ENCODE measurements around the gene ENG. TPM values are rescaled to one million over a fixed set of nuclear protein-coding genes. Genes with fewer than 3 reads are reported as not detected.
A peak's percentile ranks its signal among the peaks of the same experiment; 100 is the strongest.

Gene ENG
- total and polyA plus RNA-seq, 8 donors, result 9.7 to 42.4 (median 20.5) TPM

GRCh38 chr9:127852829-127853228 is 1.6 kb downstream of the ENG start:
- DNase-seq (no peak), ATAC-seq (no peak), FAIRE-seq (no peak)
- Histone ChIP-seq H3K27me3 (no peaks in the 10 kb centered on the region), H3K27ac (no peak overlapping the region), H3K4me3 (peak overlapping the region in 1 of 4 donors; percentile 39), H3K4me1 (no peaks in the 10 kb centered on the region), H3K36me3 (no peaks in the 10 kb centered on the region), H3K9me3 (no peaks in the 10 kb centered on the region)
- intact Hi-C loops (cut with DNase I), result no loop called here
- WGBS, 2 donors, result 82 to 84% methylated on average over 9 of the region's 9 CpGs
- TF ChIP-seq, protein P1, sequence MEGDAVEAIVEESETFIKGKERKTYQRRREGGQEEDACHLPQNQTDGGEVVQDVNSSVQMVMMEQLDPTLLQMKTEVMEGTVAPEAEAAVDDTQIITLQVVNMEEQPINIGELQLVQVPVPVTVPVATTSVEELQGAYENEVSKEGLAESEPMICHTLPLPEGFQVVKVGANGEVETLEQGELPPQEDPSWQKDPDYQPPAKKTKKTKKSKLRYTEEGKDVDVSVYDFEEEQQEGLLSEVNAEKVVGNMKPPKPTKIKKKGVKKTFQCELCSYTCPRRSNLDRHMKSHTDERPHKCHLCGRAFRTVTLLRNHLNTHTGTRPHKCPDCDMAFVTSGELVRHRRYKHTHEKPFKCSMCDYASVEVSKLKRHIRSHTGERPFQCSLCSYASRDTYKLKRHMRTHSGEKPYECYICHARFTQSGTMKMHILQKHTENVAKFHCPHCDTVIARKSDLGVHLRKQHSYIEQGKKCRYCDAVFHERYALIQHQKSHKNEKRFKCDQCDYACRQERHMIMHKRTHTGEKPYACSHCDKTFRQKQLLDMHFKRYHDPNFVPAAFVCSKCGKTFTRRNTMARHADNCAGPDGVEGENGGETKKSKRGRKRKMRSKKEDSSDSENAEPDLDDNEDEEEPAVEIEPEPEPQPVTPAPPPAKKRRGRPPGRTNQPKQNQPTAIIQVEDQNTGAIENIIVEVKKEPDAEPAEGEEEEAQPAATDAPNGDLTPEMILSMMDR (IDR thresholded peaks at IDR 0.05), result no peak

DNA sequence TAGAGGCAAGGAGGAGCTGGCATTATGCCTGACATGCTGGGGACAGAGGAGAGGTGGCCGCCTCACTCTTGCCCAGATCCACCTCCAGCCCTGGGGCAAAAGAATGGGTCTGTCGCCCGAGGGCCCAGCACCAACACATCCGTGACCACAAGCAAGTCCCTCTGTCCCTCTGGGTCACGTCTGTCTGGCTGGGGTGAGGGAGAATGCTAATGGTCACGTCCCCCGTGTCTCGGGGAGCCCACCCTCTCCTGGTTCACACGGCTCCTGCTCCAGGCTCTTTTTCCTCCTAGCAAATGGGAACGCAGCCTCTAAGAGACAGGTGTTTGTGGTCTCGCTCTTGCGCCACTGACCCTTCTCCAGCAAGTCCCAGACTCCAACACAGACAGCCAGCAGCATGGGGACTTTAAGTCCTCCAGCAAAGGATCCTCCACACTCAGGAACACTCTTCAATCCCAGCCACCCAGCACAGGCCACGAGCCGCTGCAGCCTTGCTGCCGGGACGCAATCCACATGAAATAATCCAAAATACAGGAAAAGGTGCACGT is 4.1 kb downstream of the ENG start:
- TF ChIP-seq, protein P1 (IDR thresholded peaks at IDR 0.05), result no peak
- no peaks in the 10 kb centered on the region for H3K36me3 ChIP-seq
- H3K9me3 ChIP-seq, result no peaks in the 10 kb centered on the region
- no peaks in the 10 kb centered on the region for H3K27me3 ChIP-seq
- 83 to 87% methylated on average over 17 of the region's 17 CpGs for WGBS, 2 donors
- intact Hi-C loops (cut with DNase I), result no loop called here
- no peak for ATAC-seq
- DNase-seq, result no peak
- FAIRE-seq, result no peak
- peak overlapping the region in 1 of 4 donors; percentile 17 for H3K4me3 ChIP-seq
- H3K4me1 ChIP-seq, result no peaks in the 10 kb centered on the region
- H3K27ac ChIP-seq, result no peak overlapping the region

DNA sequence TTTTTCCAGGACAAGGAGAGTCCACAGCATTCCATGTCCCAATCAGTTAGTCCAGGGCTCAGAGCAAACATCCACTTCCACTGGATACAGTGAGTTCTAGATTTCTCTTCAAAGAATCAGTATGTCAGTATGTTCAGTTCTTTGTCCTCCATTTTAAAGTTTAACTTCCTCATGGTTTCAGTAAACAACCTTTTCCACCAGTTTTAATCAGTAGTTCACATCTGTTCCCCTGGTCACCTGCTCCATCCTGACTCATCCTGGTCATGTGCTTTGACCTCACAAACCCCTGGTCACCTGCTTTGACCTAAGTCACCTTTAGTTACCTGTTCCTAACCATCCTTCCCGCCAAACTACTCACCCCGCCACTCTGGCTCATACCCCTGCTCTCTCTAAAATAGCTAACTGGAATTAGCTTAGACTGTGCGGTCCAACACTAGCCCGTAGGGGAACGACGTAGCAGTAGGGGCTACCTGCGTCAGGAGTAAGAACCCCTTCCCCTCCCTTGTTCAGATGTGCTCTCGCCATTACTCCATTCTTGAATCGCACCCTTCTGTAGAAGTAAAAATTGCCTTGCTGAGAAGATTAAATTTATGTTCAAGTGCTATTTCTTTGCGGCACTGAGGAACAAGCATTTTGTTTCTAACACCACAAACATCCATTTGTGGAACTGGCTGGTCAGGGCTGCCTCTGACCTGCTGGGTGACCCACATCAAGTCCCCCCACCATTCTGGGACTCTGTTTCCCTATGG is 5.5 kb downstream of the ENG start:
- H3K36me3 ChIP-seq, result no peaks in the 10 kb centered on the region
- intact Hi-C loops (cut with DNase I), result no loop called here
- WGBS, 2 donors, result 87% methylated on average over 10 of the region's 10 CpGs
- no peaks in the 10 kb centered on the region for H3K9me3 ChIP-seq
- no peak overlapping the region for H3K4me3 ChIP-seq
- TF ChIP-seq, protein P1 (IDR thresholded peaks at IDR 0.05), result no peak
- no peak for FAIRE-seq
- no peak for DNase-seq
- no peak for ATAC-seq
- H3K27ac ChIP-seq, result no peak overlapping the region
- no peaks in the 10 kb centered on the region for H3K4me1 ChIP-seq
- no peaks in the 10 kb centered on the region for H3K27me3 ChIP-seq

GRCh38 chr9:127847833-127848755 is 6.4 kb downstream of the ENG start:
- 79 to 81% methylated on average over 12 of the region's 12 CpGs for WGBS, 2 donors
- H3K27ac ChIP-seq, result no peak overlapping the region
- H3K4me1 ChIP-seq, result no peaks in the 10 kb centered on the region
- TF ChIP-seq, protein P1 (IDR thresholded peaks at IDR 0.05), result no peak
- H3K4me3 ChIP-seq, result no peak overlapping the region
- intact Hi-C loops (cut with DNase I), result no loop called here
- no peaks in the 10 kb centered on the region for H3K27me3 ChIP-seq
- H3K36me3 ChIP-seq, result no peaks in the 10 kb centered on the region
- DNase-seq (no peak), FAIRE-seq (no peak), ATAC-seq (no peak)
- no peaks in the 10 kb centered on the region for H3K9me3 ChIP-seq

Measured in pancreas (tissue), 10 donors.